GM13976 (cell line): ENCODE measurements around the gene FAH.
"Not testable (repeated sequence)": the region's sequence is repeated elsewhere in the genome, so short reads cannot be mapped to it uniquely, and the experiment has no call there.

ENCODE experiments used
- DNase-seq: peaks from one replicate; pipeline ENCODE4 v3.0.0; 2012; ENCODE audit warnings: low spot score
- in situ Hi-C: fragments of 300-500 bp; cut with MboI; formaldehyde crosslinking; loops from one replicate; pipeline ENCODE4 v1.12.0; 2022; ENCODE audit warnings: low sequenced_read_pairs, mixed read lengths, inconsistent platforms; ENCODE audit not compliant: unreplicated experiment
- TF ChIP-seq, protein P1 (sequence below): IDR thresholded peaks from 2 replicates; pipeline ENCODE4 v1.5.1; 2012; ENCODE audit warnings: borderline replicate concordance, mild to moderate bottlenecking; ENCODE audit not compliant: insufficient read depth; ENCODE audit errors: extremely low read depth, missing control alignments, control extremely low read depth

Gene FAH

DNA sequence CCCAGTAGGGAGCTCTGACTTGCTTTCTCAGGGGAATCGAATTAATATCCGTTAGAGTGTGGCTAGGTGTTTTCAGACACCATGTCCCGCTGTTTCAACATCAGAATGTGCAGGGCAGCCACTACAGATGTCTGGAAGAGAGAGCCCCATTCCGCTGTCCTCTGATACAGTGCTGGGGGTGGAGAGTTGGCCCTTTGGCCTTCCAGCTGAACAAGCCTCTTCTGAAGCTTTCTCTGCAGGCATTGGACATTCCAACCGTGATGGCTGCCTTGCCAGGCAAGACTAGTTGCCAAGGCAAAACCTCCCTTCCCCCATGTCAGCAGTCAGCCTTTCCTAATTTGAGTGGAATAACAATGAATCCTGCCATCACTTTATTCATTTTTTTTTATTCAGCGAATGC, 1.5 kb downstream of the FAH start:
- DNase-seq: no peak
- TF ChIP-seq, protein P1, sequence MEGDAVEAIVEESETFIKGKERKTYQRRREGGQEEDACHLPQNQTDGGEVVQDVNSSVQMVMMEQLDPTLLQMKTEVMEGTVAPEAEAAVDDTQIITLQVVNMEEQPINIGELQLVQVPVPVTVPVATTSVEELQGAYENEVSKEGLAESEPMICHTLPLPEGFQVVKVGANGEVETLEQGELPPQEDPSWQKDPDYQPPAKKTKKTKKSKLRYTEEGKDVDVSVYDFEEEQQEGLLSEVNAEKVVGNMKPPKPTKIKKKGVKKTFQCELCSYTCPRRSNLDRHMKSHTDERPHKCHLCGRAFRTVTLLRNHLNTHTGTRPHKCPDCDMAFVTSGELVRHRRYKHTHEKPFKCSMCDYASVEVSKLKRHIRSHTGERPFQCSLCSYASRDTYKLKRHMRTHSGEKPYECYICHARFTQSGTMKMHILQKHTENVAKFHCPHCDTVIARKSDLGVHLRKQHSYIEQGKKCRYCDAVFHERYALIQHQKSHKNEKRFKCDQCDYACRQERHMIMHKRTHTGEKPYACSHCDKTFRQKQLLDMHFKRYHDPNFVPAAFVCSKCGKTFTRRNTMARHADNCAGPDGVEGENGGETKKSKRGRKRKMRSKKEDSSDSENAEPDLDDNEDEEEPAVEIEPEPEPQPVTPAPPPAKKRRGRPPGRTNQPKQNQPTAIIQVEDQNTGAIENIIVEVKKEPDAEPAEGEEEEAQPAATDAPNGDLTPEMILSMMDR: no peak
- in situ Hi-C loops: loop anchor here (25.0 kb wide), 1 partner anchor 267 kb away; the partner anchor contains the start of gene MTHFS

DNA sequence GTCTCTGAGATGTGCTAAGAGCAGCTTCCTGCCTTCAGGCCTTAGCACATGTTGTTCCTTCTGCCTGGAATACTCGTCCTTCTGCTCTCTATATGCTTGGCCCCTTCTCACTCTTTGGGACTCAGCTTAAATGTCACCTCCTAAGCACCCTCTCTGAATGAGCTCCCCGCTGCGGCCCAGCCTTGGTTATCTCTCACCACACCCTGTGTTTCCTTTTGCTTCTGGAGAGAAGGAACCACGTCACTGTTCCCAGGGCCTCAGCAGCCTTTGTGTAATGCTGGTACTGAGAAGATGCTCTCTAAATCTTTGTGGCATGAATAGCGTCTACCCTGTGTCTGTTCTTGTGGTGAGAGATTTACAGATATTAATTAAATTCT, 2.2 kb downstream of the FAH start:
- DNase-seq: no peak
- TF ChIP-seq, protein P1: no peak
- in situ Hi-C loops: loop anchor here (25.0 kb wide), 1 partner anchor 268 kb away; the partner anchor contains the start of gene MTHFS

DNA sequence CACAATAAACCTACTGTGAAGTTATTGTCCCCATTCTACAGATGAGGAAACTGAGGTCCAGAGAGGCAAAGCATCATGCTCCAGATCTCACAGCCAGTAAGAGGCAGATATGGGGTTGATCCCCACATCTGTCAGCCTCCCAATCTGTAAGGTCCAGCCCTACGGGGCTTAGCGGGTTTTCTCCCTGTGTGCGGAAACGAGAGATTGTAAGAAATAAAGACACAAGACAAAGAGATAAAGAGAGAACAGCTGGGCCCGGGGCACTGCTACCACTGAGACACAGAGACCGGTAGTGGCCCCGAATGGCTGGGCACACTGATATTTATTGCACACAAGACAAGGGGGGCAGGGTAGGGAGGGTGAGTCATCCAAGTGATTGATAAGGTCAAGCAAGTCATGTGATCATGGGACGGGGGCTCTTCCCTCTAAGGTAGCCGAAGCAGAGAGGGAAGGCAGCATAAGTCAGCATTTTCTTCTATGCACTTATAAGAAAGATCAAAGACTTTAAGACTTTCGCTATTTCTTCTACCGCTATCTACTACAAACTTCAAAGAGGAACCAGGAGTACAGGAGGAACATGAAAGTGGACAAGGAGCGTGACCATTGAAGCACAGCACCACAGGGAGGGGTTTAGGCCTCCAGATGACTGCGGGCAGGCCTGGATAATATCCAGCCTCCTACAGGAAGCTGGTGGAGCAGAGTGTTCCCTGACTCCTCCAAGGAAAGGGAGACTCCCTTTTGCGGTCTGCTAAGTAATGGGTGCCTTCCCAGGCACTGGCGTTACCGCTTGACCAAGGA, 2.8 kb downstream of the FAH start:
- DNase-seq: not testable (repeated sequence)
- in situ Hi-C loops: loop anchor here (25.0 kb wide), 1 partner anchor 268 kb away; the partner anchor contains the start of gene MTHFS

DNA sequence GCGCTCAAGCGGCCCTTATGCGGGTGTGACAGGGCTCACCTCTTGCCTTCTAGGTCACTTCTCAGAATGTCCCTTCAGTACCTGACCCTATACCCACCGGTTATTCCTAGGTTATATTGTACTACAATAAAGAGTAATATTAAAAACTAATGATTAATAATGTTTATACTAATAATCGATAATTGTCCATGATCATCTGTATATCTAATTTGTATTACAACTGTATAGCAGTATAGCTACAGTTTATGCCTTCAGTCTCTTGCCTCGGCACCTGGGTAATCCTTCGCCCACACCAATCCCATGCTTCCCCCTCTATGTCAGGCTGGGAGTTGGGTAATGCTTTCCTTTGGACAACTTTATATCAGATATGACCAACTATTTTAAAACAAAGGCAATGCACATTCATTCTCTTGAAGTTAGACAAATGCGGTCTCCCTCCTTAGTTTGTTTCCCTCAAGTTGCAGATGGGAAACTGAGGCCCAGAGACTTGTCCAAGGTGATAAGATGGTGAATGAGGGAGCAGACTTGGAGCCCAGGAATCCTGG, 3.4 kb downstream of the FAH start:
- TF ChIP-seq, protein P1: no peak
- DNase-seq: no peak
- in situ Hi-C loops: loop anchor here (25.0 kb wide), 1 partner anchor 269 kb away; the partner anchor contains the start of gene MTHFS

DNA sequence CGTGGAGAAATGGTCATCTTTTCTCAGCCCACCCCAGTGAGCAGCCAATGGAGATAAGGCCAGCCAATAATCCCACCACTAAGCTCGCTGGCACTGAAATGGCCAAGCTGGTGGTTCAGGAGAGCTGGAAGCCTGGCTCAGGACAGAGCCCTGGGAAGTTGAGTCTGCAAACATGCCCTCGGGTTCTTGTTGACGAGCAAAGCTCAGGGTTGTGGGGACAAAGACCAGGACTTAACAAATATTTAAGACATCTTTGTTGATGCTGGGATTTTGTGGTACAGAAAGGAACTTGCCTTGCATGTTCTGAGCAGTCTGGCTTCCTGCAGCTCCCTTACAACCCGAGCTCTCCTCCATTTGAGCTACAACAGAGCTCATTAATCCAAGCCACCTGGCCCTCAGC, 4.4 kb downstream of the FAH start:
- TF ChIP-seq, protein P1: no peak
- in situ Hi-C loops: loop anchor here (25.0 kb wide), 1 partner anchor 270 kb away; the partner anchor contains the start of gene MTHFS
- DNase-seq: no peak

DNA sequence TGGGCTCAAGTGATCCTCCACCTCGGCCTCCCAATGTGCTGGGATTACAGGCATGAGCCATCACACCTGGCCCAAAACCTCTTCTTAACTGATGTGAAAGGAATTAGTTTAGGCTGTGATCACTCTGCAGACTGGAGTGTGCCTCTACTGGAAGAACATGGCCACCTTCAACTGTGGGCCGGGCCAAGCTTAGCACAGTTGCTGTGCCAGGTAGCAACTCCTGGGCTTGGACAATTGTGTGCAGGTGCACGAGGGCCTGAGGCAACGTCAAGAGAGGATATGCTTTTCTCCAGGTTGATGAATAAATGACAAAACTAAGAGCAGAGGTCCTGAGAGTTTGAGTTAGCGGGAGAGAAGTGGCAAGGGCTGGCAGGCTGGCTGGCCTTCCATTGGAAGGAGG, 6.5 kb downstream of the FAH start:
- no peak for DNase-seq
- in situ Hi-C loops: loop anchor here (25.0 kb wide), 1 partner anchor 272 kb away; the partner anchor contains the start of gene MTHFS
- TF ChIP-seq, protein P1: no peak
